Measurements from ENCODE around the gene PPP1R27.
"Not testable (repeated sequence)": the region's sequence is repeated elsewhere in the genome, so short reads cannot be mapped to it uniquely, and the experiment has no call there.

PPP1R27 gene

GRCh38 chr17:81840826-81841778, 6.3 kb upstream of the PPP1R27 start:
- FAIRE-seq, result no peak

- FAIRE-seq, result not testable (repeated sequence)
These were observed 5.2 kb upstream of the PPP1R27 start for GRCh38 chr17:81840059-81840458.

- FAIRE-seq, result no peak
These were observed 4.5 kb upstream of the PPP1R27 start for GRCh38 chr17:81839301-81839700.

GRCh38 chr17:81838753-81839255, 4.0 kb upstream of the PPP1R27 start:
- no peak for FAIRE-seq

- no peak for FAIRE-seq
These were observed 2.8 kb upstream of the PPP1R27 start for GRCh38 chr17:81837641-81838040.

- no peak for FAIRE-seq
These were observed 674 bp downstream of the PPP1R27 start for GRCh38 chr17:81833921-81834830.

- FAIRE-seq, result no peak
These were observed 1.5 kb downstream of the PPP1R27 start, which contains the start of gene MCRIP1 for GRCh38 chr17:81833160-81833920. Gene MCRIP1, minus strand, starts transcription at chr17:81833291. Its CDS starts 8,785 bp downstream, at chr17:81824506.

- no peak for FAIRE-seq
These were observed 2.2 kb downstream of the PPP1R27 start for GRCh38 chr17:81832608-81833159.

GRCh38 chr17:81831957-81832607, 2.8 kb downstream of the PPP1R27 start:
- no peak for FAIRE-seq

- no peak for FAIRE-seq
These were observed 3.3 kb downstream of the PPP1R27 start for GRCh38 chr17:81831563-81831956.

- no peak for FAIRE-seq
These were observed 5.0 kb downstream of the PPP1R27 start for GRCh38 chr17:81829858-81830257.

- no peak for FAIRE-seq
These were observed 6.2 kb downstream of the PPP1R27 start for GRCh38 chr17:81828656-81829055.

- FAIRE-seq, result no peak
These were observed 8.9 kb downstream of the PPP1R27 start for GRCh38 chr17:81825841-81826466.

- FAIRE-seq, result no peak
These were observed 10.3 kb downstream of the PPP1R27 start for GRCh38 chr17:81824595-81824994.

- no peak for FAIRE-seq
These were observed 10.9 kb downstream of the PPP1R27 start for GRCh38 chr17:81823820-81824550.

- FAIRE-seq, result no peak
These were observed 11.6 kb downstream of the PPP1R27 start for GRCh38 chr17:81822996-81823819.

- no peak for FAIRE-seq
These were observed 12.6 kb downstream of the PPP1R27 start for GRCh38 chr17:81822312-81822637.

GRCh38 chr17:81821603-81822311, 13.1 kb downstream of the PPP1R27 start:
- FAIRE-seq, result no peak

- FAIRE-seq, result no peak
These were observed 13.7 kb downstream of the PPP1R27 start for GRCh38 chr17:81821147-81821546.
